Muscle of leg (tissue), 11 donors: ENCODE measurements around the gene ADAMTS20. TPM values are rescaled to one million over a fixed set of nuclear protein-coding genes. Genes with fewer than 3 reads are reported as not detected.
"Not testable (repeated sequence)": the region's sequence is repeated elsewhere in the genome, so short reads cannot be mapped to it uniquely, and the experiment has no call there.

ENCODE experiments used
- DNase-seq: peaks from one replicate; pipeline ENCODE4 v3.0.0; 2013
- H3K27ac ChIP-seq: one replicate; pipeline ENCODE4 v1.5.1; 2013; ENCODE audit warnings: mild to moderate bottlenecking, low read length, control low read depth
- H3K27me3 ChIP-seq: one replicate; pipeline ENCODE4 v1.6.1; 2013; ENCODE audit warnings: low read length; ENCODE audit not compliant: control insufficient read depth, insufficient read depth
- H3K36me3 ChIP-seq: one replicate; pipeline ENCODE4 v1.6.1; 2013; ENCODE audit warnings: low read length; ENCODE audit not compliant: control insufficient read depth, insufficient read depth
- H3K4me1 ChIP-seq: one replicate; pipeline ENCODE4 v1.6.1; 2013; ENCODE audit warnings: low read length; ENCODE audit not compliant: control insufficient read depth, insufficient read depth
- H3K4me3 ChIP-seq: one replicate; pipeline ENCODE4 v1.5.1; 2013; ENCODE audit warnings: low read length, control low read depth
- H3K9me3 ChIP-seq: replicated peaks from 2 replicates; pipeline ENCODE4 v1.6.1; 2013; ENCODE audit warnings: low read depth, low read length; ENCODE audit not compliant: control insufficient read depth
- WGBS: methylation state at CpG from one replicate; pipeline ENCODE4 v1.1.5; 2013; ENCODE audit warnings: missing lambda C conversion rate; ENCODE audit not compliant: insufficient coverage; 5-methylcytosine and 5-hydroxymethylcytosine counted together
- polyA plus RNA-seq, 8 donors: library from polyadenylated mRNA; unstranded; fragments of 120-200 nt; gene quantifications; one replicate each; pipeline versions ENCODE4 v1.2.1 to v1.2.3, GENCODE V29; 2013; ENCODE audit warnings: inconsistent platforms in 1 of 8, low replicate concordance in 1 of 8; ENCODE audit not compliant: insufficient read length in 8 of 8, insufficient read depth in 1 of 8
- total RNA-seq: library from RNA; stranded (reverse); fragments of 120-200 nt; gene quantifications from one replicate; pipeline ENCODE4 v1.2.4, GENCODE V29; 2013

ADAMTS20 gene
- total and polyA plus RNA-seq, 9 donors, result 0.04 to 0.20 (median 0.09) TPM; not detected in 1

- not testable (repeated sequence) for H3K27ac ChIP-seq, DNase-seq, H3K4me3 ChIP-seq, H3K9me3 ChIP-seq, H3K4me1 ChIP-seq, H3K27me3 ChIP-seq, H3K36me3 ChIP-seq
- no CpG with 5 or more reads among the region's 3 CpGs for WGBS
These were observed 210.2 kb downstream of the ADAMTS20 start for GRCh38 chr12:43341785-43342313.

- no peaks in the 10 kb centered on the region for H3K4me1 ChIP-seq
- H3K9me3 ChIP-seq, result no peaks in the 10 kb centered on the region
- H3K36me3 ChIP-seq, result no peaks in the 10 kb centered on the region
- H3K27ac ChIP-seq, result no peak overlapping the region
- DNase-seq, result peak; percentile 85
- H3K4me3 ChIP-seq, result no peak overlapping the region
- H3K27me3 ChIP-seq, result no peaks in the 10 kb centered on the region
These were observed 213.0 kb downstream of the ADAMTS20 start for GRCh38 chr12:43338848-43339526.

DNA sequence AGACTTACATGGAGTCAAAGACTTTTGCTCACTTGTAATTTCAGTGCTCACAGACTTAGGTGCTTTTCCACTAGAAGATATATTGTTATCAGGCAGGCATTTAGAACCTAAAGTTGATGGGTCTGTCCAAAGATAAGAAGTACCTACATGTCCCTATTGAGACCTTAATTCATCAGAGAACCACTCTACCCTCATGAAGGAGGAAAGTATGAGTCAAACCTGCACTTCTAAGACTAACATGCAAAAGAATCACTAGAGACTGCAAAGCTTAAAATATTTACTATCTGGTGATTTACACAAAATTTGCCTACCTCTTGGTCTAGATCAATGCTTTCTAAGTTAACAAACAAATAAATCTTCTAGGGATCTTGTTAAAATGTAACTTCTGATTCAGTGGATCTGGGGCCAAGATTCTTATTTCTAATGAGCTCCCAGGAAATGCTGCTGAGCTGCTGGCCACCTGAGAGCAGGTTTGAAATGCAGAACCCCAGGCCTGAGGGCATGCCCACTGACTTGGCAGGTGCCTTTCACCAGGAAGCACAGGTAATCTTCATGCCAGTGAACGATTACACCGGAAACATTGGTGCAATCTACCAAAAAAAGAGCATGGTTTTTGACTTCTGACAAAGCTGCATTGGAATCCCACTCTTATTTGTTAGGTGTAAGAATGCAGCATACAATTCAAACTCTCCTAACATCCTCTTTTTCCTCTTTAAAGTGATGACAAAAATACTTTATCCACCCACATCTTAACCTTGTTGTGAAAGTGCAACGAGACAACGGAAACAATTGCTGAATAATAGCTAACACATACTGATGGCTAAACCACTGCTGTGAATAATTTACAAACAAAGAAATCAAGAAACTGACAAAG, 214.2 kb downstream of the ADAMTS20 start:
- no peaks in the 10 kb centered on the region for H3K27me3 ChIP-seq
- WGBS, result no CpG with 5 or more reads among the region's 4 CpGs

GRCh38 chr12:43336962-43337555, 214.9 kb downstream of the ADAMTS20 start:
- H3K4me3 ChIP-seq, result no peak overlapping the region
- no peak overlapping the region for H3K27ac ChIP-seq
- no peaks in the 10 kb centered on the region for H3K4me1 ChIP-seq
- peak; percentile 64 for DNase-seq
- WGBS, result no CpG with 5 or more reads among the region's 1 CpG
- no peaks in the 10 kb centered on the region for H3K36me3 ChIP-seq
- H3K27me3 ChIP-seq, result no peaks in the 10 kb centered on the region
- no peaks in the 10 kb centered on the region for H3K9me3 ChIP-seq

More for the DNA sequence above, 214.2 kb downstream of the ADAMTS20 start:
- H3K36me3 ChIP-seq, result no peaks in the 10 kb centered on the region
- DNase-seq, result no peak
- H3K4me3 ChIP-seq, result no peak overlapping the region
- no peak overlapping the region for H3K27ac ChIP-seq
- no peaks in the 10 kb centered on the region for H3K4me1 ChIP-seq
- no peaks in the 10 kb centered on the region for H3K9me3 ChIP-seq

DNA sequence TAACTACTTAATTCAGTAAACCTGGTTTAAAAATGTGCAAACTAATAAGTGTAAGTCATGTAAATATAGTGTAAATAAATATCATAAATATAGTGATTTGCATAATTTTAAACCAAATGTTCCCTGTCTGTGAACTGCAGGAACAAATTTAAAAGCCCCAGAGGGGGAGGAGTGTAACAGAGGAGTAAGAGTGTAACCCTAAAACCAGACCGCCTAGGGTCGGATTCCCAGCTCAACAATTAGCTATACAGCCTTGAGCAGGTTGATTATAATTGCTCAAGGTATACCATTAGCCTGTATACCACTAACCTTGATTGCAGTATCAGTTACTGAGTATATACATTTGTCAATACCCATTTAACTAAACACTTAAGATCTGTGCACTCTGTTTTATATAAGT, 218.4 kb downstream of the ADAMTS20 start:
- H3K4me3 ChIP-seq, result no peak overlapping the region
- H3K27ac ChIP-seq, result no peak overlapping the region
- no CpG with 5 or more reads among the region's 2 CpGs for WGBS
- H3K4me1 ChIP-seq, result no peaks in the 10 kb centered on the region
- no peaks in the 10 kb centered on the region for H3K36me3 ChIP-seq
- no peak for DNase-seq
- H3K9me3 ChIP-seq, result no peaks in the 10 kb centered on the region
- H3K27me3 ChIP-seq, result no peaks in the 10 kb centered on the region

GRCh38 chr12:43332977-43333640, 218.9 kb downstream of the ADAMTS20 start:
- no peaks in the 10 kb centered on the region for H3K27me3 ChIP-seq
- H3K4me1 ChIP-seq, result no peaks in the 10 kb centered on the region
- H3K9me3 ChIP-seq, result no peaks in the 10 kb centered on the region
- H3K4me3 ChIP-seq, result no peak overlapping the region
- no peak overlapping the region for H3K27ac ChIP-seq
- WGBS, result no CpG with 5 or more reads among the region's 2 CpGs
- peak; percentile 16 for DNase-seq
- no peaks in the 10 kb centered on the region for H3K36me3 ChIP-seq

DNA sequence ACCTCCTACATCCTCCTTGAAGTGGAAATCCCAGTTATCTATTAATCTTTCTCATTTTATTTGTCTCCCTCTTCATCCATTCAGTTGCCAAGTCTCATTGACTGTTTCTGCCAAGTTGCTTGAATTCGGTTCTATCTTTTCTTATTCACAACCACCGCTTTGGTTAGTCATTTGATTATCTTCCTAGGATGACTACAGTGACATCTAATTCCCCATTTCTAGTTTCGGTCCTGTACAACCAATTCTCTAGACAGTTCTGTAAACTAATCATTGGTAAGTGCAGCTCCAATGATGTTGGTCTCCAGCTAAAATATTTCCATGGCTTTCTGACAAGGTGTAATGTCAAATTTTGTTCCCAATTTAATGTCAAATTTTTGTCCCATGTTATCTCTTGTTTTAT, 220.1 kb downstream of the ADAMTS20 start:
- H3K27ac ChIP-seq, result no peak overlapping the region
- H3K27me3 ChIP-seq, result no peaks in the 10 kb centered on the region
- no peak overlapping the region for H3K4me3 ChIP-seq
- H3K4me1 ChIP-seq, result no peaks in the 10 kb centered on the region
- no peaks in the 10 kb centered on the region for H3K36me3 ChIP-seq
- no peak for DNase-seq
- no peaks in the 10 kb centered on the region for H3K9me3 ChIP-seq
- WGBS, result no CpG with 5 or more reads among the region's 3 CpGs

DNA sequence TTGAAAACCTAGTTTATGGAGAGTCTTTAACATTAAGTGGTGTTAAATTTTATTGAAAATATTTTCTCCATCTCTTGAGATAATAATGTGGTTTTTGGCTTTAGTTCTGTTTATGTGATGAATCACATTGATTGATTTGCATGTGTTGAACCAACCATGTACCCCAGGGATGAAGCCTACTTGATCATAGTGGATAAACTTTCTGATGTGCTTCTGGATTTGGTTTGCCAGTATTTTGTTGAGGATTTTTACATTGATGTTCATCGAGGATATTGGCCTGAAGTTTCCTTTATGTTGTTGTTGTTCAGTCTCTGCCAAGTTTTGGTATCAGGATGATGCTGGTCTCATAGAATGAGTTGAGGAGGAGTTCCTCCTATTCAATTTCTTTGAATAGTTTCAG, 222.6 kb downstream of the ADAMTS20 start:
- H3K9me3 ChIP-seq, result no peaks in the 10 kb centered on the region
- no peaks in the 10 kb centered on the region for H3K27me3 ChIP-seq
- no peak for DNase-seq
- no peaks in the 10 kb centered on the region for H3K36me3 ChIP-seq
- no peak overlapping the region for H3K27ac ChIP-seq
- no peak overlapping the region for H3K4me3 ChIP-seq
- WGBS, result 80% methylated on average over 1 of the region's 1 CpG
- no peaks in the 10 kb centered on the region for H3K4me1 ChIP-seq

GRCh38 chr12:43325786-43326185, 226.2 kb downstream of the ADAMTS20 start:
- H3K27me3 ChIP-seq, result no peaks in the 10 kb centered on the region
- H3K4me1 ChIP-seq, result no peaks in the 10 kb centered on the region
- H3K36me3 ChIP-seq, result no peaks in the 10 kb centered on the region
- no peak overlapping the region for H3K4me3 ChIP-seq
- DNase-seq, result no peak
- H3K27ac ChIP-seq, result no peak overlapping the region
- 91% methylated on average over 3 of the region's 5 CpGs for WGBS
- H3K9me3 ChIP-seq, result no peaks in the 10 kb centered on the region

DNA sequence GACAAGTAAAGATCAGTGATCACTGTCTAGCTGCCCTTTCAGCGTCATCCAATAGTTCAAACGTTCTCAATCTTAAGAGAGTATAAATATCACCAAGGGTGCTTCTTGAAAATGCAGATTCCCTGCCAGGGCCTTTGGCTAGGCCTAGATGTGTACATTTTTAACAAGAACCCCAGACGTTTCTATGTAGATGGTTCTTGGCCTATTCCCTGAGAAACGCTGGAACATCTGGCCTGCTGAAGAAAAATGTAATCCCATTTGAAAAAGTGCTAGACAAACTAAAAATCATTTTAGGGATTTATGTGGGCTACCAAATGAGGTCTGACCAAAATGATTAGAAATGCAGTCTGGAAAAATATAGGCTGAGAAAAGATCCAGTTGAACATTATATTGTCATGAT, 231.7 kb downstream of the ADAMTS20 start:
- H3K9me3 ChIP-seq, result no peaks in the 10 kb centered on the region
- WGBS, result no CpG with 5 or more reads among the region's 4 CpGs
- H3K27ac ChIP-seq, result no peak overlapping the region
- H3K27me3 ChIP-seq, result no peaks in the 10 kb centered on the region
- DNase-seq, result peak; percentile 53
- no peaks in the 10 kb centered on the region for H3K4me1 ChIP-seq
- H3K4me3 ChIP-seq, result no peak overlapping the region
- no peaks in the 10 kb centered on the region for H3K36me3 ChIP-seq
